ENCODE data around the gene OPA1.

GRCh38 chr3:193621127-193621526, 28.1 kb downstream of the OPA1 start:
- TF ChIP-seq CTCF (conservative IDR thresholded peaks at IDR 0.05; ENCODE audit: low read depth in 2 of 2): no peak
- no peak for TF ChIP-seq NANOG (IDR thresholded peaks at IDR 0.05; ENCODE audit: borderline replicate concordance)
- TF ChIP-seq POLR2AphosphoS5 (IDR thresholded peaks at IDR 0.05; ENCODE audit: low read depth): no peak

Measured in GM23338 (cell line).